ENCODE measurements around the gene NCOA1.
A peak's percentile ranks its signal among the peaks of the same experiment; 100 is the strongest.

NCOA1 gene

DNA sequence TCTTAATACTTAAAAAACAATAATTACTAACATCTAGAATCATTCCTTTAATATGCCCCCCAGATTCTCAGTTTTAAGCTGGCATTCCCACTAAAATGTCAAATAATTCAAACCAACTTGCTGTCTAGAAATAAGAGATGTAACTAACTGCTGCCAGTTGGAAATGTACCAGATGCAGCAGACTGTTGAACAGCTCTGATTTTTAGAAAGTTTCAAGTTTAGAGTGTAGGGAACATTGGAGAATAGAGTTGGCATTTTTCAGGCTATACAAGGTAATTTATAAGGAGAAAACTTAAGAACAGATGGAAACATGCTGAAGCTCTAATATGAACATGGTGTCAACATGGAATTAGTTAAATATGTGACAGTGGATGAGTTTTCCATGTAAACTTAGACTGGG lies 200.8 kb downstream of the NCOA1 start:
- H3K4me1 ChIP-seq (ENCODE audit: control insufficient read depth in 1 of 2, insufficient read depth in 2 of 2, low read length in 2 of 2): no peaks in the 10 kb centered on the region
- H4K8ac ChIP-seq (ENCODE audit: low read depth, low read length): no peak overlapping the region
- no peak overlapping the region for H3K4me3 ChIP-seq (ENCODE audit: low read depth, low read length)
- H3K4me2 ChIP-seq (ENCODE audit: low read length): no peak overlapping the region
- H4K91ac ChIP-seq (ENCODE audit: low read depth, low read length): no peak overlapping the region
- H3K9ac ChIP-seq (ENCODE audit: low read length): no peak overlapping the region
- H2AFZ ChIP-seq (ENCODE audit: insufficient read depth, low read length, poor library complexity): no peak overlapping the region
- no peak overlapping the region for H2BK5ac ChIP-seq (ENCODE audit: low read depth, low read length, poor library complexity)
- no peak overlapping the region for H4K12ac ChIP-seq (ENCODE audit: low read depth, low read length)
- no peak overlapping the region for H3K27ac ChIP-seq (ENCODE audit: low read depth, low read length)
- H3K18ac ChIP-seq (ENCODE audit: low read length): no peak overlapping the region
- no peaks in the 10 kb centered on the region for H3K9me3 ChIP-seq (ENCODE audit: insufficient read depth, low read depth, low read length)
- no peaks in the 10 kb centered on the region for H3K79me1 ChIP-seq (ENCODE audit: low read length)
- H3K4ac ChIP-seq (ENCODE audit: low read depth, low read length): no peak overlapping the region
- no peak overlapping the region for H2BK120ac ChIP-seq (ENCODE audit: insufficient read depth, low read length, poor library complexity)
- H2BK12ac ChIP-seq (ENCODE audit: low read length): no peak overlapping the region
- H3K36me3 ChIP-seq (ENCODE audit: control insufficient read depth in 1 of 2, insufficient read depth in 2 of 2, low read length in 2 of 2): no peaks in the 10 kb centered on the region
- no peaks in the 10 kb centered on the region for H3K27me3 ChIP-seq (ENCODE audit: insufficient read depth, low read length)
- H3K23ac ChIP-seq (ENCODE audit: low read length): no peak overlapping the region
- no peak overlapping the region for H2AK5ac ChIP-seq (ENCODE audit: low read length)
- H3K14ac ChIP-seq (ENCODE audit: low read length): no peak overlapping the region
- no peak for DNase-seq
- no peaks in the 10 kb centered on the region for H3K79me2 ChIP-seq (ENCODE audit: control insufficient read depth, insufficient read depth, low read length, poor library complexity)

DNA sequence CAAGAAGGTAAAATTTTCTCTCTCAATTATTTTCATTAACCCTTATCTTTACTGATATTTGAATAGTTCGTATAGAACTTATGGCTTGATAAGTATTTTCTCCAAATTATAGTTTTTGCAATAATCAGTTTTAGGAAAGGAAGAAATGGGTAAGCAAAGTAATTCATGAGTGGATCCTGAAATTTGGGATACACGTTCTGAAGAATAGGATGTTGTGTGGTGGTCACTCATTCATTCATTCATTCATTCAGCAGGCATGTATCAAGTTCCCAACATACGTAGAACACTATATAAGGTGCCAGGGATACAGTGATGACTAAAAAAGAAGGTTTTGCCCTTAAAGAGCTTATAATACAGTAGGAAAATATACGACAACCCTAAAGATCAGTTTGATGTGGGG lies 206.7 kb downstream of the NCOA1 start:
- Histone ChIP-seq H3K4me3 (ENCODE audit: low read depth, low read length) (no peak overlapping the region), H3K27me3 (ENCODE audit: insufficient read depth, low read length) (no peaks in the 10 kb centered on the region), H3K27ac (ENCODE audit: low read depth, low read length) (no peak overlapping the region), H3K4ac (ENCODE audit: low read depth, low read length) (no peak overlapping the region), H3K36me3 (ENCODE audit: control insufficient read depth in 1 of 2, insufficient read depth in 2 of 2, low read length in 2 of 2) (no peaks in the 10 kb centered on the region), H3K4me2 (ENCODE audit: low read length) (no peak overlapping the region), H2AK5ac (ENCODE audit: low read length) (no peak overlapping the region), H3K23ac (ENCODE audit: low read length) (no peak overlapping the region), H4K8ac (ENCODE audit: low read depth, low read length) (no peak overlapping the region), H4K12ac (ENCODE audit: low read depth, low read length) (no peak overlapping the region), H3K18ac (ENCODE audit: low read length) (no peak overlapping the region), H3K14ac (ENCODE audit: low read length) (no peak overlapping the region), H3K9ac (ENCODE audit: low read length) (no peak overlapping the region), H2BK5ac (ENCODE audit: low read depth, low read length, poor library complexity) (no peak overlapping the region), H4K91ac (ENCODE audit: low read depth, low read length) (no peak overlapping the region), H3K79me2 (ENCODE audit: control insufficient read depth, insufficient read depth, low read length, poor library complexity) (no peaks in the 10 kb centered on the region), H2BK120ac (ENCODE audit: insufficient read depth, low read length, poor library complexity) (no peak overlapping the region), H2BK12ac (ENCODE audit: low read length) (no peak overlapping the region), H3K79me1 (ENCODE audit: low read length) (no peaks in the 10 kb centered on the region), H3K9me3 (ENCODE audit: insufficient read depth, low read depth, low read length) (no peaks in the 10 kb centered on the region), H2AFZ (ENCODE audit: insufficient read depth, low read length, poor library complexity) (no peak overlapping the region), H3K4me1 (ENCODE audit: control insufficient read depth in 1 of 2, insufficient read depth in 2 of 2, low read length in 2 of 2) (no peaks in the 10 kb centered on the region)
- no CpG with 5 or more reads among the region's 4 CpGs for WGBS (ENCODE audit: extremely low coverage, insufficient coverage, insufficient read length)
- DNase-seq: no peak

DNA sequence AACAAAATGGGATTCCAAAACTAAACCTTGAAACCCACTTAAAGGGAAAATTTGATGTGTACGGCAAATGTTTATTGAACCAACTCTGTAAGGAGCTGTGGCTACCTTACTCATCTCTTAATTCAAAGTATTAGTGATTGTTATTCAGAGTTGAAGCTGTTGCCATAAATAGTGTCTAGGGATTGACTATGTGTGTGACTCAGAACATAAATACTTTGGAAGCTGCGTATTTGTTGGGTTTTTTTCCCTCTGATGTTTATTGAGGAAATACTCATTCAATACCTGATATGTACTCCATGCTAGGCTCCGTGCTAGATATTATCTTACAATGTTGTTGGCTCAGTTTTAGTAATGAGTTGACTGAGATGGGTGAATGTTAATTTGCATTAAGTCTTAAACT lies 211.7 kb downstream of the NCOA1 start:
- H2BK120ac ChIP-seq (ENCODE audit: insufficient read depth, low read length, poor library complexity): no peak overlapping the region
- H3K9ac ChIP-seq (ENCODE audit: low read length): no peak overlapping the region
- H3K27me3 ChIP-seq (ENCODE audit: insufficient read depth, low read length): no peaks in the 10 kb centered on the region
- no peak overlapping the region for H3K18ac ChIP-seq (ENCODE audit: low read length)
- no peaks in the 10 kb centered on the region for H3K9me3 ChIP-seq (ENCODE audit: insufficient read depth, low read depth, low read length)
- H3K4ac ChIP-seq (ENCODE audit: low read depth, low read length): no peak overlapping the region
- H3K4me3 ChIP-seq (ENCODE audit: low read depth, low read length): no peak overlapping the region
- H3K27ac ChIP-seq (ENCODE audit: low read depth, low read length): no peak overlapping the region
- no peak overlapping the region for H4K91ac ChIP-seq (ENCODE audit: low read depth, low read length)
- no peaks in the 10 kb centered on the region for H3K36me3 ChIP-seq (ENCODE audit: control insufficient read depth in 1 of 2, insufficient read depth in 2 of 2, low read length in 2 of 2)
- no peak overlapping the region for H2BK5ac ChIP-seq (ENCODE audit: low read depth, low read length, poor library complexity)
- no peaks in the 10 kb centered on the region for H3K4me1 ChIP-seq (ENCODE audit: control insufficient read depth in 1 of 2, insufficient read depth in 2 of 2, low read length in 2 of 2)
- H3K79me1 ChIP-seq (ENCODE audit: low read length): no peaks in the 10 kb centered on the region
- H3K14ac ChIP-seq (ENCODE audit: low read length): no peak overlapping the region
- H2AK5ac ChIP-seq (ENCODE audit: low read length): no peak overlapping the region
- no CpG with 5 or more reads among the region's 3 CpGs for WGBS (ENCODE audit: extremely low coverage, insufficient coverage, insufficient read length)
- H3K79me2 ChIP-seq (ENCODE audit: control insufficient read depth, insufficient read depth, low read length, poor library complexity): no peaks in the 10 kb centered on the region
- H3K4me2 ChIP-seq (ENCODE audit: low read length): no peak overlapping the region
- H2AFZ ChIP-seq (ENCODE audit: insufficient read depth, low read length, poor library complexity): no peak overlapping the region
- H4K12ac ChIP-seq (ENCODE audit: low read depth, low read length): no peak overlapping the region
- peak; percentile 23 to 79 for DNase-seq
- no peak overlapping the region for H4K8ac ChIP-seq (ENCODE audit: low read depth, low read length)
- no peak overlapping the region for H2BK12ac ChIP-seq (ENCODE audit: low read length)
- no peak overlapping the region for H3K23ac ChIP-seq (ENCODE audit: low read length)

DNA sequence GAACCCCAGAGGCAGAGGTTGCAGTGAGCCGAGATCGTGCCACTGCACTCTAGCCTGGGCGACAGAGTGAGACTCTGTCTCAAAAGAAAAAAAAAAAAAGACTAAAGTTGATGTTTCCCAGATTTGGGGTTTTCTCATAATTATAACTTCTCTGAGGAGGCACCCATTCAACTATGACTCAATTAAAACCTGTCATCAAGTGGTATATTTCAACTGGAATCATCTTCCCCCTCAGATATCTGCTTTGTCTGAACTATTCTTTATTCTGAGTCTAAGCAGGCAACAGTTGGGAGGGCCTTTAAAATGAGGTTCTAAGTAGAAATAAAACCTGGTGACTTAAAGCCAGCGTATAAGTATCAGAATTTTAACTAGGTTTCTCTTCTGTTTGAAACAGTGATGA lies 213.6 kb downstream of the NCOA1 start:
- H2AK5ac ChIP-seq (ENCODE audit: low read length): no peak overlapping the region
- no peak overlapping the region for H3K23ac ChIP-seq (ENCODE audit: low read length)
- H4K8ac ChIP-seq (ENCODE audit: low read depth, low read length): no peak overlapping the region
- no peak overlapping the region for H2BK12ac ChIP-seq (ENCODE audit: low read length)
- no peaks in the 10 kb centered on the region for H3K9me3 ChIP-seq (ENCODE audit: insufficient read depth, low read depth, low read length)
- H3K27me3 ChIP-seq (ENCODE audit: insufficient read depth, low read length): no peaks in the 10 kb centered on the region
- H2BK120ac ChIP-seq (ENCODE audit: insufficient read depth, low read length, poor library complexity): no peak overlapping the region
- H3K27ac ChIP-seq (ENCODE audit: low read depth, low read length): no peak overlapping the region
- H4K12ac ChIP-seq (ENCODE audit: low read depth, low read length): no peak overlapping the region
- WGBS (ENCODE audit: extremely low coverage, insufficient coverage, insufficient read length): no CpG with 5 or more reads among the region's 4 CpGs
- no peak for DNase-seq
- no peaks in the 10 kb centered on the region for H3K79me2 ChIP-seq (ENCODE audit: control insufficient read depth, insufficient read depth, low read length, poor library complexity)
- H2BK5ac ChIP-seq (ENCODE audit: low read depth, low read length, poor library complexity): no peak overlapping the region
- H3K4ac ChIP-seq (ENCODE audit: low read depth, low read length): no peak overlapping the region
- no peak overlapping the region for H3K9ac ChIP-seq (ENCODE audit: low read length)
- H2AFZ ChIP-seq (ENCODE audit: insufficient read depth, low read length, poor library complexity): no peak overlapping the region
- H3K4me1 ChIP-seq (ENCODE audit: control insufficient read depth in 1 of 2, insufficient read depth in 2 of 2, low read length in 2 of 2): no peaks in the 10 kb centered on the region
- no peak overlapping the region for H3K4me2 ChIP-seq (ENCODE audit: low read length)
- H3K79me1 ChIP-seq (ENCODE audit: low read length): no peaks in the 10 kb centered on the region
- no peak overlapping the region for H3K14ac ChIP-seq (ENCODE audit: low read length)
- H3K4me3 ChIP-seq (ENCODE audit: low read depth, low read length): no peak overlapping the region
- no peaks in the 10 kb centered on the region for H3K36me3 ChIP-seq (ENCODE audit: control insufficient read depth in 1 of 2, insufficient read depth in 2 of 2, low read length in 2 of 2)
- no peak overlapping the region for H3K18ac ChIP-seq (ENCODE audit: low read length)
- H4K91ac ChIP-seq (ENCODE audit: low read depth, low read length): no peak overlapping the region

DNA sequence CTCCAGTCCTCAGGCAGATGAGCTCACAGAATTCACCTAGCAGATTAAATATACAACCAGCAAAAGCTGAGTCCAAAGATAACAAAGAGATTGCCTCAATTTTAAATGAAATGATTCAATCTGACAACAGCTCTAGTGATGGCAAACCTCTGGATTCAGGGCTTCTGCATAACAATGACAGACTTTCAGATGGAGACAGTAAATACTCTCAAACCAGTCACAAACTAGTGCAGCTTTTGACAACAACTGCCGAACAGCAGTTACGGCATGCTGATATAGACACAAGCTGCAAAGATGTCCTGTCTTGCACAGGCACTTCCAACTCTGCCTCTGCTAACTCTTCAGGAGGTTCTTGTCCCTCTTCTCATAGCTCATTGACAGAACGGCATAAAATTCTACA lies 216.1 kb downstream of the NCOA1 start:
- Histone ChIP-seq H3K9me3 (ENCODE audit: insufficient read depth, low read depth, low read length) (peaks cover 1% of the 10 kb centered on the region), H2AFZ (ENCODE audit: insufficient read depth, low read length, poor library complexity) (no peak overlapping the region)

More for the DNA sequence above, 216.1 kb downstream of the NCOA1 start:
- Histone ChIP-seq H3K18ac (ENCODE audit: low read length) (no peak overlapping the region), H3K36me3 (ENCODE audit: control insufficient read depth in 1 of 2, insufficient read depth in 2 of 2, low read length in 2 of 2) (peaks cover 0 to 2% of the 10 kb centered on the region in 2 experiments), H3K4ac (ENCODE audit: low read depth, low read length) (no peak overlapping the region), H3K27me3 (ENCODE audit: insufficient read depth, low read length) (no peaks in the 10 kb centered on the region), H3K9ac (ENCODE audit: low read length) (no peak overlapping the region), H3K4me2 (ENCODE audit: low read length) (no peak overlapping the region), H4K12ac (ENCODE audit: low read depth, low read length) (no peak overlapping the region), H3K14ac (ENCODE audit: low read length) (no peak overlapping the region), H3K79me2 (ENCODE audit: control insufficient read depth, insufficient read depth, low read length, poor library complexity) (no peaks in the 10 kb centered on the region), H3K27ac (ENCODE audit: low read depth, low read length) (no peak overlapping the region), H4K91ac (ENCODE audit: low read depth, low read length) (no peak overlapping the region), H2BK5ac (ENCODE audit: low read depth, low read length, poor library complexity) (no peak overlapping the region), H3K4me1 (ENCODE audit: control insufficient read depth in 1 of 2, insufficient read depth in 2 of 2, low read length in 2 of 2) (no peaks in the 10 kb centered on the region), H3K23ac (ENCODE audit: low read length) (no peak overlapping the region), H2BK120ac (ENCODE audit: insufficient read depth, low read length, poor library complexity) (no peak overlapping the region), H2AK5ac (ENCODE audit: low read length) (no peak overlapping the region), H3K4me3 (ENCODE audit: low read depth, low read length) (no peak overlapping the region), H4K8ac (ENCODE audit: low read depth, low read length) (no peak overlapping the region), H2BK12ac (ENCODE audit: low read length) (no peak overlapping the region), H3K79me1 (ENCODE audit: low read length) (no peaks in the 10 kb centered on the region)
- DNase-seq: no peak
- WGBS (ENCODE audit: extremely low coverage, insufficient coverage, insufficient read length): no CpG with 5 or more reads among the region's 3 CpGs
